ENCODE measurements around the gene AGO4. TPM values are rescaled to one million over a fixed set of nuclear protein-coding genes. Genes with fewer than 3 reads are reported as not detected.
"Not testable (repeated sequence)": the region's sequence is repeated elsewhere in the genome, so short reads cannot be mapped to it uniquely, and the experiment has no call there.

AGO4 gene
- total RNA-seq, 1 donor from 2014 or later, result 14.0 TPM

DNA sequence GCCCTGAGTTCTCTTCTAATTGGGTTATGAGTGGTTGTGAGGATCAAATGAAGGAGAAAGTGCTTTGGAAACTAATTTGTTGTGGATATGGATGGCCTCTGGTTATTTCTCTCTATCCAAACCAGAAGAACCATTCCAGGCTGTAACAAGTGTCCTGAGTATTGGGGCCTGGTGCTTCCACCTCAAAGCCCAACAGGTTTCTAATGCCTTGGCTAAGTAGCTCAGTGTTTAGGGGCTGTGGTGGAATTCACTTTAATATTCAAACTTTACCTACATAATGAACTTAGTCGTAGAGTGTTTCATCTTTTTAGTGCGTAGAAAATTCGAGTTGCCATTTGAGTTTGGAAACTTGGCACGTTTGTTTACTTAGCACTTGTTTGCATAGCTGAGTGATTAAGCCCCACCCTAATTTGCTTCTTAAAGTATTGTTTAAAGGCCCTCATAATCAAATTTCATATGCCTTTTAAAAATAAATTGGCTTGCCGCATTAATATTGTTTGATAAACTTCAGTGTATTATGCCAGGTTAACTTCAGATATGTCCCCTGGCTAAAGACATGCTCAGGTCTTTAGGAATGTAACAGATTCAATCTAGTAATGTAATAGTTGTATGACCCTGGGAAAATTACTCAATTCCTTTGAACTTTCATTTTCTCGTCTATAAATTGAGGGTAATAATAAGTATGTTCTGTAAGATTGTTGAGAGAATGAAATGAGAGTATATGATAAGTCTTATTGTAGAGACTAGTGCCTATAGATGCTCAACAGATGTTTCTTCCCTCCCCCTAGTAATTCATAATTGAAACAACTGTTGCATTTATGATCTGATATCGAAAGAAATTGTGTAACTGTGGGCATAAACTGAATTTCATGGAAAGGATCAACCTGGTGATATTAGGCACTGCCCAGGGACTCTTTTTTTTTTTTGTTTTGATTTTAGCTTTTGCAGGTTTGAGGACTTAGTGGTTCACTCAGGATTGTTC lies 1.6 kb downstream of the AGO4 start:
- peak overlapping the region; percentile 66 for H3K4me3 ChIP-seq (ENCODE audit: low read depth, low read length)
- H3K36me3 ChIP-seq (ENCODE audit: control insufficient read depth, insufficient read depth, low read length), result no peaks in the 10 kb centered on the region
- no peak for TF ChIP-seq CTCF (IDR thresholded peaks at IDR 0.05; ENCODE audit: insufficient read depth, low read length, severe bottlenecking)
- no peaks in the 10 kb centered on the region for H3K27me3 ChIP-seq (ENCODE audit: control insufficient read depth, insufficient read depth, low read length)
- DNase-seq (ENCODE audit: low read depth) (peak; percentile 34), FAIRE-seq (no peak)

DNA sequence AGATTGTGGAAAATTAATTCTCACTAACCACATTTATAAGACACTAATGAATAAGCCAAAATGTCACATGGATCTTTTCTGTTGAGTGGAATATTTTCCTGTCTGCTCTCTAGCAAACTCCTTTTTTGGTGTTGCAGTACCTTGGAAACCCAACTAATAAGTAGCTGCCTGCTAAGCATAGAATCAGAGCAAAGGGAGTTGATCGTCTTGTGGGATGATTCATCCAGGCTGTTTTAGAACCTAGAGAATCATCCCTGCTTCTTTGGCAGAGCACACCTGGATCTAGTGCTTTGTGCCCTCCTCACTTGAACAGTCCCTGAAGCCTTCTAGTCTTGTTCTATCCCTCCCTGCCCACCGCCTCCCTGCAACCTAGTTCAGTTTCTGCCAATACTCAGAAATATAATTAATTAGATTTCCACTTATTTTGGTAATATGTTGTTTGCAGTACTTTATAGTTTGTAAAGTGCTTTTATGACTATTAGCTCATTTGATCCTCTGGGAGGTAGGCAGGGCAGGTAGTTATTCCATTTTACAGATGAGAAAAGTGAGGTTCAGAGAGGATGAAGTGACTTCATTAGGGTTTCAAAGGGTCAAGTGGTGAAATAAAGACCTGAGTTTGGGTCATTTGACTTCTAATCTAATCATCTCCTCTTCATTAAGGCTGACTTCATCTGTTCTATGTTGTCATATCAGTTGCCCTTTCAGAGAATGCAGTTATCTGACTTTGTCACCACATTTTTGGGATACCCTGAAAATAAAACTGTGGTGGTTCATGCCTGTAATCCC lies 2.5 kb downstream of the AGO4 start:
- FAIRE-seq (no peak), DNase-seq (ENCODE audit: low read depth) (peak; percentile 76)
- no peak for TF ChIP-seq CTCF (IDR thresholded peaks at IDR 0.05; ENCODE audit: insufficient read depth, low read length, severe bottlenecking)
- Histone ChIP-seq H3K27me3 (ENCODE audit: control insufficient read depth, insufficient read depth, low read length) (no peaks in the 10 kb centered on the region), H3K36me3 (ENCODE audit: control insufficient read depth, insufficient read depth, low read length) (no peaks in the 10 kb centered on the region), H3K4me3 (ENCODE audit: low read depth, low read length) (no peak overlapping the region)

DNA sequence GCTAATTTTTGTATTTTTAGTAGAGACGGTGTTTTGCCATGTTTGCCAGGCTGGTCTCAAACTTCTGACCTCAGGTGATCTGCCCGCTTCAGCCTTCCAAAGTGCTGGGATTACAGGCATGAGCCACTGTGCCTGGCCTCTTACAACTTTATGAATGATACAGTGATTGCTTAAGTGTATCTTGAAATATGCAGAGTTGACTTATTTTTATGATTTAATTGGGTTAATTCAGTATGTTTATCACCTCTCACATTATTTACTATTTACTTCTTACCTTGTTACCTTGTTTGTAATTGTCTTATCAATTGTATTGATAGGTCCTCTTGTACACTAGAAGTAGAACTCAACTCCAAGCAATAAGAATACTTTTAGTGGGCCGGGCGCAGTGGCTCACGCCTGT lies 4.9 kb downstream of the AGO4 start:
- not testable (repeated sequence) for FAIRE-seq; H3K27me3 ChIP-seq (ENCODE audit: control insufficient read depth, insufficient read depth, low read length); H3K36me3 ChIP-seq (ENCODE audit: control insufficient read depth, insufficient read depth, low read length); DNase-seq (ENCODE audit: low read depth); H3K4me3 ChIP-seq (ENCODE audit: low read depth, low read length)

DNA sequence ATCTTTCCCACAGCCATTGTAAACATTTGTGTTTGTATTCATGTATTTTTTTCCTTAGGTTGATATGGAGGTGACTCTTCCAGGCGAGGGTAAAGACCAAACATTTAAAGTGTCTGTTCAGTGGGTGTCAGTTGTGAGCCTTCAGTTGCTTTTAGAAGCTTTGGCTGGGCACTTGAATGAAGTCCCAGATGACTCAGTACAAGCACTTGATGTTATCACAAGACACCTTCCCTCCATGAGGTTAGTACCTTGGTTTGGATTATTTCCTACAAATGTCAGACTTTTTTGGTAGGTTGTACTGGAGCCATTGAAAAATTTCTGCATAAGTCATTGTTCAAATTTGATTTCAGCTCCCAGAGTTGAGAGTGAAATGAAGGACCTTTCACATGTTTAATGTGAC lies 17.4 kb downstream of the AGO4 start:
- Histone ChIP-seq H3K36me3 (ENCODE audit: control insufficient read depth, insufficient read depth, low read length) (peaks cover 3% of the 10 kb centered on the region), H3K27me3 (ENCODE audit: control insufficient read depth, insufficient read depth, low read length) (no peaks in the 10 kb centered on the region), H3K4me3 (ENCODE audit: low read depth, low read length) (no peak overlapping the region)
- no peak for FAIRE-seq
- no peak for DNase-seq (ENCODE audit: low read depth)
- no peak for TF ChIP-seq CTCF (IDR thresholded peaks at IDR 0.05; ENCODE audit: insufficient read depth, low read length, severe bottlenecking)

DNA sequence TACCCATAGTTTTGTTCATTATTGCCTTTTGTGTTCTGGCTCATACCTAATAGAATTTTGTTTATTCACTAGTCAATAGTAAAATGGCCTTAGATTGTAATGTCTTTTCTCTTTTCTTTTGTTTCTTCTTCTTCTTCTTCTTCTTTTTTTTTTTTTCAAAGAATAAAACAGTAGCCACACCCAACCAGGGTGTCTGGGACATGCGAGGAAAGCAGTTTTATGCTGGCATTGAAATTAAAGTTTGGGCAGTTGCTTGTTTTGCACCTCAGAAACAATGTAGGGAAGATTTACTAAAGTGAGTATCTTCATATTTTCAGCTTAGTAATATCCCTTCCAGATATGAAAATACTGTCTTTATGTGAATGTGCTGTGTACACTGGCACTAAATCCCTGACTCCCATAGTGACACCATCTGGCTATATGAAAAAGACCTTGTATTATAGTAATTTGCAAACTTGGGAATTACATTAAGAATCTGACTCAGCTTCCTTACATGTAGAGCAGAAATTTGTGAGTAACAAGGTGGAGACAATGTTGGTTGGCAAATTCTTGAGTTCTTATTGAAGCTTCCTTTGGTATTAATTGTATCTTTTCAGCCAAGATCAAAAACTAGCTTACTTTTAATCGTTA lies 24.6 kb downstream of the AGO4 start:
- Histone ChIP-seq H3K27me3 (ENCODE audit: control insufficient read depth, insufficient read depth, low read length) (no peaks in the 10 kb centered on the region), H3K4me3 (ENCODE audit: low read depth, low read length) (no peak overlapping the region), H3K36me3 (ENCODE audit: control insufficient read depth, insufficient read depth, low read length) (peaks cover 2% of the 10 kb centered on the region)
- DNase-seq (ENCODE audit: low read depth), result peak; percentile 42
- no peak for TF ChIP-seq CTCF (IDR thresholded peaks at IDR 0.05; ENCODE audit: insufficient read depth, low read length, severe bottlenecking)
- FAIRE-seq, result no peak

GRCh38 chr1:35833395-35833794 lies 25.6 kb downstream of the AGO4 start:
- FAIRE-seq, result no peak
- no peak for TF ChIP-seq CTCF (IDR thresholded peaks at IDR 0.05; ENCODE audit: insufficient read depth, low read length, severe bottlenecking)

More at GRCh38 chr1:35833395-35833794, 25.6 kb downstream of the AGO4 start:
- no peak for DNase-seq (ENCODE audit: low read depth)
- H3K27me3 ChIP-seq (ENCODE audit: control insufficient read depth, insufficient read depth, low read length), result no peaks in the 10 kb centered on the region
- no peaks in the 10 kb centered on the region for H3K36me3 ChIP-seq (ENCODE audit: control insufficient read depth, insufficient read depth, low read length)
- no peak overlapping the region for H3K4me3 ChIP-seq (ENCODE audit: low read depth, low read length)
